8988T (cell line): ENCODE results near the gene KDM5C.
A peak's percentile ranks its signal among the peaks of the same experiment; 100 is the strongest.

ENCODE experiments used
- DNase-seq: peaks from one replicate; pipeline ENCODE4 v3.0.0; 2011

KDM5C gene

DNA sequence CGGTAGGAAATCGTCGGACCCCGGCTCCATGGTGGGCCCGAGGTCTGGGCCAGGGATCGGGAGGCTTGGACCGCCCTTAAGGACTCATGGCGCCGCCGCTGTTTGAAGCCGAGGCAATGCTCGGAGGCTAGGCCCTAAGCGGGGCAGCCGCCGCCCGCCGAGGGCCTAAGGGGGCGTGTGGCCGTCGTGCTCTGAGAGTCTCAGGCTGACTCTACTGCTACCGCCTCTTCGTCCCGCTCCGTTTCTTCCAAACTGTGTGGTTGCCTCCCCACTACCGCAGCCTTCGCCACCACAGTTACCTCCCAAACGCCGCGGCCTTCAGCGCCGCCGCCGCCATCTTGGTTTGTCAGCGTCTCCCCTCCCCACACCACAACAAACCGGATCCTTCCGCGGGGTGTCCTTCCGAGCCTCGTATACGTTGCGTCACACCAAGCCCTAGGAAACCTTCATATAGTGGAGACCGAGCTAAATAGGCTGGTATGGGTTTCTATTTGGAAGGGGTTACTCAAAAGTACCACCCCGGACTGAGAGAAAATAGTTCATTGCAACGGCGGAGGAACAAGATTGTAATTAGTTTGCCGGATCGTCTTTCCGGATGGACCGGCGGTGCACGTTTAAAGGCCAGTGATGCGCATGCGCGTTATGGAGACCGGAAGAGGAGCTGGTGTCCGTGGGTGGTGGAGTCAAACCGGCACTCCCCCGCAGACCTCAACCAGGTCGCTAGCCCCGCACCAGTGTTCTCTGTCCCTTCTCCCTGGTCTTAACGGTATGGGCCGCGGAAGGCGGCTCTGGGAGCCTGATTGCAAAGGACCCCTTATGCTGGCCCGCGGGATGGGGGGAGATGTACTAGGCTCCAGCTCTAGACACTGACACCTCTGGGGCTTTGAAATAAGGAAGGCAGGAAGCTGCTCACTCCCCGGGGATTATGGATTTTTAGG, at the start of gene KDM5C:
KDM5C (minus strand) TSS at position 348 of the 938 bp plus-strand sequence; CDS start at position 30, 318 bp downstream.
- DNase-seq, result peak; percentile 95

DNA sequence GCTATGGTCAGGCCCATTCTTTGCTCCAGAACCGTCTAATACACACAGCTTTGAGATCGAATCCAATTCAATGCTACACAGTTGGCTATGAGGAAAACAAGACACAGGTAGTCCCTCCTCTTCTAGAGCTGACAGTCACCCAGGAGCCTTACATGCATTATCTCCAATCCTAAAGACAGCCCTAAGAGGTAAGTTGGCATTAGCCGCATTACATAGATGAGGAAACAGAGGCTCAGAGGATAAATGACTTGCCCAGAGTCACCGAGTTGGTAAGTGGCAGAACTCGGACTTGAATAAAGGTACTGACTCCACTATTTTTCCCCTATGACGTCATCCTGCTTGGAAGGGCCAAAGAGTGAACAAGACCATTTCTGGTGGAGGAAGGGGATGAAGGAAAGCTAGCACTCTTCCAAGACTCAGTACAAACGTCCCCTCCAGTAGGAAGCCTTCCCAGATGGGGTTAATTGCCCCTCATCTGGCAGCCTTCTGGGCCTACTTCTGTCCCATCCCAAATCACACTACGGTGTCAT, 47.9 kb upstream of the KDM5C start:
- DNase-seq, result no peak

DNA sequence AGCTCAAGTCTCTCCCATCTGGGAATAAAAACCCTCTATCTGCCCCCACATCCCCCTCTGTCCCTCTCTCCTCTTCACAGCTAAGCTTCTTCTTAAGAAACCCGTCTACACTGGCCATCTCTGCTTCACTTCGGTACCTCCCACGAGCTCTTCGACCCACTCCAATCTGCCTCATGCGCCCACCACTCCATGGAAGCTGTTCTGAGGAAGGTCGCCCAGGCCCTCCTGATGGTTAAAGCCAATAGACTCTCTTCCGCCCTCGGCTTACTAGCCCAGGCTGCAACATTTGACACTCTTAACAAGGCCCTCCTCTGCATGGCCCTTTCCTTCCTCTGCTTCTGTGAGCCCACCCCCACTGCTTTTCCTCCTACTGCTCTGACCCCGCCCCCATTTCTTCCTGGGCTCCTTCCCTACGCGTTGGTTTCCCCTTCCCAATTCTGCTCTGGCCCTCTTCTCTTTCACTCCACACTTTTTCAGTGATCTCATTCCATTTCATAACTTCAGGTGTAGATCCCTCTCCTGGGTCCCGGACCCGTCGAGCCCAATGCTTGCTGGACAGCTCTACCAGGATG, 44.6 kb upstream of the KDM5C start:
- DNase-seq, result no peak

DNA sequence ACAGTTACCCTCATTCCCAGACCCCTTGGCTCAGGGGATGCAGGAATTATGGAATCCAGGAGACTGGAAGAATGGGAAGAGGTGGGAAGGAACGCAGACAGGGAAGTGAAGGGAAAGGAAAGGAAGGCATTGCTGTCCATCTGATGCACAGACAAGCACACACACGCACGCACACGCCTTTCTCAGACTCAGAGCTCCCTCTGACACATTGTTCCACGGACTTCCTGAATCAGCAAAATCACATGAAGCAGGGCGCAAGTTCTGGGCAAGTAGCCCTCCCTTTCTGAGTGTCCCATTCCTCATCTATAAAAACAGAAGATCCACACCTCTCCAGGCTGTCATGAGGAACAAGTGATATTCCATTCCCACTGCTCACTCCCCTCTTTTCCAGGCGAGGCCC, 43.2 kb upstream of the KDM5C start:
- DNase-seq, result no peak

DNA sequence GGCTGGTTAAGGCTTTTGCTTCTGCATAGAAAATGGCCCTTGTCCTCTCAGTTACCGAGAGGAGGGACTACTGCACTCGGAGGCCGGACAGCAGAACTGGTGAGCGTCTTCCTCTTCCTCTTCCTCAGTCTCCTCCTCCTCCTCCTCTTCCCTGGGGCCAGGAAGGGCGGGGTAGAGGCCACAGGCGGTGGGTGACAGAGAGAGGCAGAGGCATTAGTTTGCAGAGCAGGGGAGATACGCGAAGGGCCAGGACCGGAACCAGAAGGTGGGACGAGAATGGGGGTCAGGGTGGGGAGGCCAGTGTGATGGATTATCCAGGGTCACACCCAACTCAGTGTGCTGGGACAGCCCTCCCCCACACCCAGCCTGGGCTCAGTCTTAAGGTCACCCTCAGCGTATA, 41.9 kb upstream of the KDM5C start:
- DNase-seq, result no peak

DNA sequence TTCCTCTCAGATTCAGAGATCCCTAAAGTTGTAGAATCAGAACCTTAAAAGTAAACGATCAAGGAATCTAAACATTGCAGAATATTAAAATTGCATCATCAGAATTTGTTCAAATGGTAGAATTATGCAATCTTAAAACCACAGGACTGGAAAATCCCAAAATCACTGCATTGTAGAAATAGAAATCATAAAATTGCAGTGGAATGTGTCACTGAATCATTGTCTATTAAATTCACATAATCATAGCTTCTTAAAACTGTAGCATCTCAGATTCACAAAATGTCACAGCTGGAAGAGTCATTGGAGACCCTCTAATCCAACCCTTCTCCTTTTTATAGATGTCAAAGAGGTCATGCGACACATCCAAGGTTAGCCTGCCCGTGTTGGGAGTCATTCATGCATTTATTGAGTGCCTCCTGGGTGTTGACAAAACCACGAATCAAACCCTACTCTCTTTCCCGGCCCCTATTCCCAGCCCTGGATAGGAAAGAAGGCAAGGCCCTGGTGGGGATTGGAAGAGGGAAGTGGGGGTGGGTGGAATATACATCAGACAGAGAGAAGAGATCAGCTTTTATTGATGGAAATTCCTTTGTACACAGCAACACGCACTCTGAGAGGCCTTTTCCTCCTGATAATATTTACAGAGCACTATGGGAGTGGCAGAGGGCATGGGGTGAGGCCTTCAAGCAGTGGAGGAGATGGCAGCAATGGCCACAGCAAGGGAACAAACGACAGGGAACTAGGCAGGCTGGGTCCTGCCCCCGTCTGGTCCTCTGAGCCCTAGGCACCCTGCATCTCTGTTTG, 41.0 kb upstream of the KDM5C start:
- DNase-seq, result no peak

DNA sequence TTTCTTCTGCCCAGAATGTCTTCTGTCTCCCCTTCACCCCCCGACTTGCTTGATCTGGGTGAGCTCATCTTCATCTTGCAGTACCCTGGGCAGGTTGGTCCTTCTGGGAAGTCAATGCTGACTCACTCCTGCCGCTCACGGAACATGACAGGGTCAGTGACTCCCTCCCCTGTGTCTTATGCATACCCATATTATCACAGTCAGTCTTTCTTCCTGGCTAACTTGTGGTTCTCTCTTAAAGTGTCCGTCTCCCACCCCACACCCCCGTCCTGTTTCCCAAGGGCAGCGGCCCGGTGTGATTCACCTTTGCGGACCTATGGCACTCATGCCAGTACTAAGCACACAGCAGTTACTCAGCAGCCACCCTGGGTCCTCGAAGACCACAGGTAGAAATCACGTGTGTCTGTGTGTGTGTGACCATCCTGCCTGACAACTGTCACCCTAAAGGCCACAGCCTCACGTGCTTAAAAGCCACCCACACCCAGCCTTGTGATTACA, 38.6 kb upstream of the KDM5C start:
- no peak for DNase-seq

DNA sequence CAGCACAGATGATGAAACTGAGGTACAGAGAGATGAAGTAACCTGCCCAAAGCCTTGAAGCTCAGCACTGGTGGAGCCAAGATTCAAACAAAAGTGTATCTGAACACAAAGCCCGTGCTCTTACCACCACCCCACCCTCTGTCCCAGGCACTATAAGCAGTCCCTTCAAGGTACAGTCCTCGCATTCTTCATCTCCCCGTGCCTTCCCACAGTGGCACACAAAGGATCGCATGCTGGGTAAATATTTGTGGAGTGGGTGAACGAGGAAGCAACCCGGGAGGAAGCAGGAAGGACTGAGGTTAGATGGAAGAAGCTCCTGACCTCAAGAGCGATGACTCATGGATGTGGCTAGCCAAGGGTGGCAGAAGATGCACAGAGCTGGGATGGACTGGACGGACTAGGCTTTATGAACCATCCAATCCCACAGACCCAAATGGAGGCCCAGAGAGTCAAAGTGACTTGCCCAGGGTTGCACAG, 37.9 kb upstream of the KDM5C start:
- no peak for DNase-seq

DNA sequence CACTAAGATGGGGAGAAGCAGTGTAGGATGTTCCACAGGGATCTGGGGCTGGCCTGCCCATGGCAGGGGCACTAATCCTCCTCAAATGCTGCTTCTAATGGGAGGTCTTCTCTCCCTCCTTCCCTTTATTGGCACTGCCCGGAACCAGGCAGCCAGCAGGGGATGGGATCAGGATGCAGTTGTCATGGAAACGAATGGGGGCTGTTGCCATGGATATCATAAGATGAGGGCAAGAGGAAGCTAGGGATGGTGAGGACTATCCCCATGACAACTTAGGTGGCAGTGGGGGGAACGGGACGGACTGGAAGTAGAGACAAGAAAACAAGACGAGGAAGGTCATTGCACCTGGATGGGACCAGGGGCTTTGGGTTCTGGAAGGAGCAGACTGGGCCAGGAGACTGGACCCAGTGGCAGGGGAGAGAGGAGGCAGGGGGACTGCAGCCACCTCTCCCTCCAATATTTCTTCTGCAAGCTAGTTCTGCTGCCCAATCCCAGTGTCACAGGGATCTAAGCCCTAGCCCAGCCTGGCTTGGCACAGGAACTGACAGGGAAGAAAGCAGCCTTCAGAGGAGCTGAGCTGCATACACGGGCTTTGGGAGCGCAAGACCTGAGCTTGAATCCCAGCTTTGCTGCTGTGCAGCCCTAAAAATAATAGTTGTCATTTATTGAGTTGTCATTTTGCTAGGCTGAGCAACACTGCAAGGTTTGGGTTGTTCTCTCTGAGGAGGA, 37.3 kb upstream of the KDM5C start:
- no peak for DNase-seq

DNA sequence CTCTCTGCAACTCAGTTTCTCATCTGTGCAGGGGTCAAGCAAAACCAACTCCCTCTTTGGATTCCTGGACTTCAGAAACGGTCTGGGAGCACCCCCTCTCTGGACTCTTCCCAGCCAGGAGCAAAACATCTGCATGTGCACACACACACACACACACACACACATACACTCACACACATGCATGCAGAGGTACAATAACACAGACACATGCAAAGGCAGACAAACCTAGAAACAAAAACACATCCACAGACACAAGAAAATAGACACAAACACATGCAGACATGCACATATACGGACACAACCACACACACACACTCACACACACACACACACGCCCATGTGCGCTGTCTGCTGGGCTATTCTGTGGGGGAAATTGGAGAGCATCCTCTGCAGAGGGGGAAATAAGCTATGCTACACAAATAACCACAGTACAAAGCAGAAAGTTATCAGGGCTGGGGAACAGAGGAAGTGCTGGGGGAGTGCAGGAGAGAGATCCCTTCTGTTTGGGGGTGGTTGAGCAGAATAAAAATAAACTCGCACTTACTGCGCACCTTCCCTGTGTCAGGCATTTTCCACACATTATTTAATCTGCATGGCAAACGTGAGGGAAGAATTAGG, 36.5 kb upstream of the KDM5C start:
- no peak for DNase-seq

DNA sequence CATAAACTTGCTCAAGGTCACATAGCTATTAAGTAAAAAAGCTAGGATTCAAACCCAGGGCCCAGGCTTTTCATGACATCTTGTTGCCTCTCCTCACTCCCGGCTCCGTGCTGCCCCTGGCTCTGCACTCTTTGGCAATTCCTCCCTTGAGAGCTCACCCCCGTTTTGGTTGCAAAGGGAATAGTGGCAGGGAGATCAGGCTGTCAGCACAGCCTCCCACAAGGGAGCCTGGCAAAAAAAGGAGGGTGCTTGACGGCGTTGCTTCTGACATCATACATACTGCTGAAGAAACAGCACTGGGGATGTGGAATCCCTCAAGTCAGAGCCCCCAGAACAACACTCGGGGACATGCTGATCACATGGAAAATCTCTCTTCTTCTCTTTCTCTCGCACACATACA, 35.8 kb upstream of the KDM5C start:
- no peak for DNase-seq

DNA sequence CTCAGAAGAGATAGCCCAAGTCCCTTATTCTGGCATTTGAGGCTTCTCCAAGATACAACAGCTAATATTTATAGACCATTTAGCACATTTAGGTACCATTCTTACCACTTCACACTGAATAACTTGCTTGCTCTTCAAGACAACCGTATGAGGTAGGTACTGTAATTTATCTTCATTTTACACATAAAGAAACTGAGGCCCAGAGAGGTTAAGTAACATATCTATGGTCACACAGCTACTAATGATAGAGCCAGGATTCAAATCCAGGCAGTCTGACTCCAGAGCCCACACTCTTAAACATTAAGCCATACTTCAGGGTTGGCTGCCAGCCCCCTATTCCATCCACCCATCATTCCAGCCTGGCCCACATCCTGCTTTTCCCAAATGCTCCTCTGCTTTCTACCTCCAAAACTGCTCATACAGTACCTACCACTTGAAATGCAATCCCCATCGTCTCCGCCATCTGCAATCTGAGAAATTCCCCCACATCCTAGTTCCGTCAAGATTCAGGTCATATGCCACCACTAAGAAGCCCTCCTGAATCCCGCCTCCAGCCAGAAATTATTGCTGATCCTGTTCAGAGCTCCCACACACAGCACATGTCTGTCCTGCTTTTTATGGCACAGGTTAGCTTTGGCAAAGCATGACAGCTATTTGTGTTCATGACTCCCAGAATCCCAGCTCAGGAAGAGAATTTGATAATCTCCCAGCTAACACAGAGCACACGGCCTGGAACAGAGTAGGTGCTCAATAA, 32.8 kb upstream of the KDM5C start:
- no peak for DNase-seq

DNA sequence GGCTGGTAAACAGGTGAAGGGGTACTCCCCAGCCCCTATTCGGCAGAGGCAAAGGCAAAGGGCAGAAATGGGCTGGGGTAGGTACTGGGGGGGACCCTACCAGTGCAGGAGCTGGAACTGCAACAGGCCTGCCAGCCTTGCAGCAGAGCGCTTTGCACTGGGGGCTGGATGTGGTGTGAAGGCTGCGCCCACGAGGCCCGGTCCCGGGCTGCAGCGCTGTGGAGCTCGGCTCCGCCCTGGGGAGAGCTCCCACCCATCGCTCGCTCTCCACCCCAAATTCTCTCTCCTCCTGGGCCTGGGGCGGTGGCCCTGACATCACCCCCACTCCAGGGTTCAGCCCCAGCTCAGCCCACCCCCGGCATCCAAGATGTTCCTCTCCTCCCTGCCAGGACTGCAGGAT, 32.2 kb upstream of the KDM5C start:
- no peak for DNase-seq

DNA sequence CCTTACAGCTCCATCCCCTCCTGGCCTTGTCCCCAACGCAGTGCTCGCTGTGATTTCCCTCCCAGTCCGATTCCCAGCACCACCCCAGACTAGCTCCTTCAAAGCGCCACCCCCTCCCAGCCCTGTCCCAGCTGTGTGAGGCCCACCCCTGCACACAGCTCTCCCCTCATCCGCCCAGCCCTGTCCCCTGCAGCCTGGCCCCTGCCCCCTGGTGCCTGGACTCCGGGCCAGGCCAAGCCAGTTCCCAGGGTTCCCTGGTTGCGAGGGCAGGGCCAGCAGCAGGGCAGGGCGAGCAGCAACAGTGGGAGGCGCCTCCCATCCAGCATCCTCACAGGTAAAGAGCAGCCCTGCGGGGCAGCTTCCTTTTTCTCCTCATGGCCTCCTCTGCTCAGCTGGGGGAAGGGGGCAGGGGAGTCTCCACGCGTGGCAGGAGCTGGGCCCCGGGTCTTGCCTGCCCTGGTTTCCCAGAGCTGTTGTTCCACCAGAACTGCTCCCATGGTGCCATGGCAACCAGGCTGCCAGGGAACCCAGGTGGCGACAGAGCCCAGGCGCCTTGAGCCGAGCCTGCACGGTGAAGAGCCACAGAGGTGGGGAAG, 31.5 kb upstream of the KDM5C start:
- DNase-seq, result no peak

DNA sequence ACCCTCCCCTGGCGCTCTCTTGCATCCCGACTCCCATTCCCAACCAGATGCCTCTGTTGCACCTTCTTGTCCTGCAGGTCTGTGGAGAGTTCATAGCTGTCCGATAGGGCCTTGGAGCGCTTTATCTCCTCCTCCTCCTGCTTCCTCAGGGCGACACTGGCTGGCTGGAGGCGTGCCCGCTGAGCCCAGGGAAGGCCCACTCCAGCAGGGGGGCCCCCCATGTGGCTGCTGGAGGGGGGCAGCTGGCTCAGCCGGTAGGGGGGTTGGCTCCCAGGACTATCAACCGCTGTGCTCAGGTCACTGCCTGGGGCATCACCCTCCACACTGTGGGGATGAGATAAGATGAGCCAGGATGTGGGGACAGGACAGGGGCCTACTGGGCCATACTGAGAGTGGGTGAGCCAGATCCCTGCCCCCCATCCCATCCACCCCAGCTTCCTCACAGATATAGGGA, 30.8 kb upstream of the KDM5C start:
- no peak for DNase-seq

DNA sequence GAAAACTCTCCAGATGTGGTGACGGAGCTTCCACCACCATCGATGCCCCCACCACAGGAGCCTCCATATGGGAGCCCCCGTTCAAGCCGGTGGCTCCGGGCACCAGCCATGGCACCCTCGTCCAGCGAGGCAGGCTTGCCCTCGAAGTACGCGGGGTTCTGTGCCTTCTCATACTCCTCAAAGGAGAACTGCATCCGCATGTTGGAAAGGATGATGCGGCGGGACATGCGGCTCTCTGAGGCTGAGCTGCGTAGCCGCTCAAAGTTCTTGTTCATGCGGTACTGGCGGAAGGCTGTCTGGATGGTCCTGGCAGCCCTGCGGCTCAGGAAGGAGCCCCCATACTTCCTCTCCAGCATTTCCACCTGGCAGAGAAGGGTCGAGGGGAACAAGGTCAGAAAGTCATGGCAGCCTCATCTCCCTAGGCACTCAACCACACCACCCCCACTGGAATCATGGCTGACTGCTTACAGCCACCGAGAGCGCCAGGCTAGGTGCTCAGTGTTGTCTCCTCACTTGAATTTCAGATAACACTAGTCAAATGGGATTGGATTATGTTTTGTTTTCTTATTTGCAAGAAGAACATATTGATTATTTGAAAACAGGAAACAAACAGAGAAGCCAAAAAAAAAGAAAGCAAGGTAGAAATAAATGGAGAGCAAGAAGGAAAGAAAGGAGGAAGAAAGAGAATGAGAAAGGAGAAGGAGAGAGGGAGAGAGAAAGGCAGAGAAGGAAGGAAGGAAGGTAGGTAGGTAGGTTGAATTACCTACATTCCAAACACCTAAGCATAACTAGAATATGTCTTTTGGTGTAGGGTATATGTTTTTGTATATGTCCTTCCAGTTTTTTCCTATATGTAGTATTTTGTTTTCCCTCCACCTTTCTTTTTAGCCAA, 29.8 kb upstream of the KDM5C start:
- DNase-seq, result no peak

DNA sequence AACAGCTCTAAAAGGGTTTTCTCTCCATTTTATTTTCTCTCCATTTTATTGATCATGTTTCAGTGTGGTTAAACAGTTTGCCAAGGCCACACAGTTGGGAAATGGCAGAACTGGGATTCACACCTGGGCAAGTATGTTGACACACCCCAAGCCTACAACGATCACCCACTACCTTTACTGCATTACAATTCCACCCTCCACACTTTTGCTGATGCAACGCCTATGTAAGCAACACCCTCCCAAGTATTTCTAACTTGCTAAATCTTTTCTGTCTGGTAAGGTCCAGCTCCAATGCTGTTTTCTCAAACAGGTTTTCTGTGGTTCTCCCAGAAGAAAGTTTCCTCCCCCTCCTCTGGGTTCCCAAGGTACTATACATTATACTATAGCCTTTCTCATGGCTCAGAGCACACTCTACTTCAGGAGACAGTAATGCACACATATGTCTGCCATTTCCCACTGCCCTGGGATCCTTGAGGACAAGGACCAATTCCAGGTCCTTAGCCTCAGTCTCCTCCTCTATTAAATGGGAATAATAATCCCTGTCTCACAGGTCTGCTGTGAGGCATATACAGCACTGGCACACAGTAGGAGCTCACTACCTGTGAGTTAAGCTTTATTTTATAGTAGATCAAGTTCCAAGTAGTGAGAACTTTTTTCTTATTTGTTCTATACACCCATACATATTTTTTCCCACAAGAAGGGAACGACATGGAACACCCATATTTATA, 28.4 kb upstream of the KDM5C start:
- DNase-seq, result no peak

DNA sequence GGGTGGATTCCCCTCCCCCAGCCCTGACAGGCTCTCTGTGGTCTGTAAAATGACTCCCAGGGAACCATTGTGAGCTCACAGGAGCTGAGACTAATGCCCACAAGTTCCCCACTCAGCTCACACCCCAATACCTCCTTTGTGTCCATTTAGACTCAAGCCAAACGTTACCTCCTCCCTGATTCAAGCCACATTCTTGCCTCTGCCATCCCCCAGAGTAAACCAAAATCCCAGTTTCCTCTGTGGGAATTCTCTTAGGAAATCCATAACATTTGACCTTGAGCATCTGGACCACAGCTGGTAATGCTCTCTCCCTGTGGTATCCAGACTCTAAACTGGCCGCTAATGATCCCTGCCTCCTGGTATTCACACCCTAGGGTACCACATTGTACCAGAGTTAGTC, 26.3 kb upstream of the KDM5C start:
- no peak for DNase-seq

DNA sequence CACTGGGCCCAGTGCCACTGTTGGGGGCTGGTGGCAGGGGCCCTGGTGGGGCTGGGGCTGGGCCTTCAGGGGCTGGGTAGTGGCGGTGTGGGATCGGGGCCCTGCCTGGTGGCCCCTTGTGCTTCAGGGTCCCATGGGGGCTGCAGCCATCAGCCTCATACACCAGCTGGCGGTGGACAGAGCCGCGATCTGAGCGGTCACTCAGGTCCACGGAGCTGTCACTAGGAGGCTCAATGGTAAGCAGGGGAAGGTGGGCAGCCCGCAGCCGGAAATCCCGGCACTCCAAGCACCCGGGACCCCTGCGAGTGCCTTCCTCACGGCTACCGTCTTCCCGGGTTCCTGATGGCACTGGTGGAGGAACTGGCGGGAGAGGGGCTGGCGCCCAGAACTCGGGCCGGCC, 25.5 kb upstream of the KDM5C start:
- no peak for DNase-seq
